IPS DF 6.9 (cell line): Measurements from ENCODE around the gene POU2F2.
"Not testable (repeated sequence)": the region's sequence is repeated elsewhere in the genome, so short reads cannot be mapped to it uniquely, and the experiment has no call there.

ENCODE experiments used
- DNase-seq: peaks from one replicate; pipeline ENCODE4 v3.0.0-alpha.2; 2013; ENCODE audit warnings: low read depth, low spot score
- H3K27ac ChIP-seq: one replicate; pipeline ENCODE4 v1.5.1; 2013; ENCODE audit warnings: low read length, control low read depth
- H3K27me3 ChIP-seq: 2 replicates; pipeline ENCODE4 v1.6.1; 2013; ENCODE audit warnings: mild to moderate bottlenecking, low read length; ENCODE audit not compliant: control insufficient read depth, insufficient read depth
- H3K36me3 ChIP-seq: 2 replicates; pipeline ENCODE4 v1.6.1; 2013; ENCODE audit warnings: low read length; ENCODE audit not compliant: control insufficient read depth, insufficient read depth
- H3K4me1 ChIP-seq: 2 replicates; pipeline ENCODE4 v1.6.1; 2013; ENCODE audit warnings: low read length; ENCODE audit not compliant: control insufficient read depth, insufficient read depth
- H3K4me3 ChIP-seq: 2 replicates; pipeline ENCODE4 v1.5.1; 2013; ENCODE audit warnings: mild to moderate bottlenecking, low read length
- H3K9me3 ChIP-seq: 2 replicates; pipeline ENCODE4 v1.6.1; 2013; ENCODE audit warnings: low read length, inconsistent platforms; ENCODE audit not compliant: control insufficient read depth, insufficient read depth
- WGBS: extraction: QIAGEN DNeasy Blood & Tissue Kit; methylation state at CpG from one replicate; pipeline ENCODE4 v1.1.7; 2013; ENCODE audit warnings: mixed read lengths, missing lambda C conversion rate; ENCODE audit not compliant: insufficient read length, insufficient coverage; 5-methylcytosine and 5-hydroxymethylcytosine counted together

POU2F2 gene

GRCh38 chr19:42042455-42043170 lies 89.6 kb downstream of the POU2F2 start:
- Histone ChIP-seq H3K4me1 (no peaks in the 10 kb centered on the region), H3K9me3 (no peaks in the 10 kb centered on the region), H3K27me3 (no peaks in the 10 kb centered on the region), H3K36me3 (peaks cover 20% of the 10 kb centered on the region), H3K4me3 (no peak overlapping the region), H3K27ac (no peak overlapping the region)
- WGBS, result no CpG with 5 or more reads among the region's 30 CpGs
- no peak for DNase-seq

DNA sequence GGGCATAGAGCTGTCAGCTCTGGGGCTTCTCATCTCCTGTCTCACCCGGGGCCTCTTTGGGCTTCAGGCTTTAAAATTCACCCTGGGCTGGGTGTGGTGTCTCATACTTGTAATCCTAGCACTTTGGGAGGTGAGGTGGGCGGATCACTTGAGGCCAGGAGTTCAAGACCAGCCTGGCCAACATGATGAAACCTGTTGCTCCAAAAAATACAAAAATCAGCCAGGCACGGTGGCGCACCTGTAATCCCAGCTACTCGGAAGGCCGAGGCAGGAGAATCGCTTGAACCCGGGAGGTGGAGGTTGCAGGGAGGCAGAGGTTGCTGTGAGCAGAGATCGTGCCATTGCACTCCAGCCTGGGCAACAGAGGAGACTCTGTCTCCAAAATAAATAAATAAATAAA lies 91.8 kb downstream of the POU2F2 start:
- not testable (repeated sequence) for DNase-seq
- no CpG with 5 or more reads among the region's 9 CpGs for WGBS
- H3K36me3 ChIP-seq, result peaks cover 21% of the 10 kb centered on the region

GRCh38 chr19:42040031-42040430 lies 92.2 kb downstream of the POU2F2 start:
- Histone ChIP-seq H3K27ac (no peak overlapping the region), H3K36me3 (peaks cover 16% of the 10 kb centered on the region)

More for the DNA sequence above, 91.8 kb downstream of the POU2F2 start:
- H3K4me1 ChIP-seq, H3K27me3 ChIP-seq, H3K4me3 ChIP-seq, H3K9me3 ChIP-seq, H3K27ac ChIP-seq: not testable (repeated sequence)

GRCh38 chr19:42038666-42039065 lies 93.6 kb downstream of the POU2F2 start:
- Histone ChIP-seq H3K36me3 (peaks cover 16% of the 10 kb centered on the region), H3K27me3 (no peaks in the 10 kb centered on the region), H3K4me1 (no peaks in the 10 kb centered on the region), H3K9me3 (no peaks in the 10 kb centered on the region), H3K27ac (no peak overlapping the region), H3K4me3 (no peak overlapping the region)
- no CpG with 5 or more reads among the region's 6 CpGs for WGBS
- no peak for DNase-seq

More at GRCh38 chr19:42040031-42040430, 92.2 kb downstream of the POU2F2 start:
- Histone ChIP-seq H3K27me3 (no peaks in the 10 kb centered on the region), H3K9me3 (no peaks in the 10 kb centered on the region), H3K4me3 (no peak overlapping the region), H3K4me1 (no peaks in the 10 kb centered on the region)
- no peak for DNase-seq

DNA sequence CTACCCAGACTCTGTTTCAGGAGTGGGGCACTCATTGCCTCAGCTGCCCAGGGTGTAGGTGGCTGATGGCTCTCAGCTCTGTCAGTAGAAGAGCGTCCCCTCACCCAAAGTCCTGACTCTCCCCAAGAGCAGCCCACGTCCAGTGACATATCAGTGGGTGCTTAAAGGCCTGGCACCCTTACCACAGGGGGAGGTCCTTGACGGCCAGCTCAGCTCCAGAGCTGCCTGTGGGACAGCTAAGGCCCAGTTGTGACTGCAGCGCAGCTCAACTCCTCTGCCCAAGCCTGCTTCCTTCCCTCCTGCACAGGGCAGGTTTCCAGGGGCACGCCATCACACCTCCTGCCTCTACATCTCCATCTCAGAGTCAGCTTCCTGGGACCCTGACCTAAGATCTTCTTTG lies 94.6 kb downstream of the POU2F2 start:
- Histone ChIP-seq H3K27ac (no peak overlapping the region), H3K9me3 (no peaks in the 10 kb centered on the region), H3K27me3 (no peaks in the 10 kb centered on the region), H3K36me3 (peaks cover 16% of the 10 kb centered on the region), H3K4me3 (no peak overlapping the region), H3K4me1 (no peaks in the 10 kb centered on the region)
- no CpG with 5 or more reads among the region's 5 CpGs for WGBS
- DNase-seq, result no peak
